Psoas muscle (tissue), 8 donors: ENCODE data around the gene LCN1. TPM values are rescaled to one million over a fixed set of nuclear protein-coding genes. Genes with fewer than 3 reads are reported as not detected.

Experiments
- ATAC-seq, 4 donors: fragments of 200-7000 bp; cut with Tn5 transposase; one replicate each; pipeline ENCODE4 v1.9.1; 2020; ENCODE audit warnings: moderate library complexity in 3 of 4, mild to moderate bottlenecking in 2 of 4
- DNase-seq, 2 donors: peaks; one replicate each; pipeline ENCODE4 v3.0.0-alpha.2; 2020
- H3K27ac ChIP-seq: fragments of 200-600 bp; one replicate; pipeline ENCODE4 v1.8.0; 2022
- H3K27me3 ChIP-seq, 3 donors: fragments of 200-600 bp in 1 of 3; one replicate each; pipeline versions ENCODE4 v1.6.1 to v1.8.0; 2013 to 2022; ENCODE audit warnings: low read length in 2 of 3, mild to moderate bottlenecking in 2 of 3, moderate library complexity in 1 of 3; ENCODE audit not compliant: insufficient read depth in 3 of 3
- H3K36me3 ChIP-seq, 2 donors: fragments of 200-600 bp in 1 of 2; one replicate each; pipeline versions ENCODE4 v1.6.1 to v1.8.0; 2013 to 2022; ENCODE audit warnings: low read depth in 1 of 2, mild to moderate bottlenecking in 1 of 2, moderate library complexity in 1 of 2; ENCODE audit not compliant: insufficient read depth in 1 of 2
- H3K4me1 ChIP-seq: fragments of 200-600 bp; one replicate; pipeline ENCODE4 v1.8.0; 2022
- H3K4me3 ChIP-seq: fragments of 200-600 bp; one replicate; pipeline ENCODE4 v1.8.0; 2022; ENCODE audit warnings: mild to moderate bottlenecking
- H3K9me3 ChIP-seq: fragments of 200-600 bp; one replicate; pipeline ENCODE4 v1.8.0; 2022
- CTCF ChIP-seq: fragments of 200-600 bp; IDR thresholded peaks from one replicate; pipeline ENCODE4 v1.8.0; 2022; ENCODE audit warnings: antibody characterized with exemption
- WGBS, 3 donors: extraction: QIAGEN DNeasy Blood & Tissue Kit; methylation state at CpG; one replicate each; pipeline versions ENCODE4 v1.1.6 to v1.1.7; 2013; 5-methylcytosine and 5-hydroxymethylcytosine counted together
- intact Hi-C, 2 donors: fragments of 100-400 bp; cut with DNase I; formaldehyde crosslinking; loops; one replicate each; pipeline versions ENCODE4 v1.11.0 to v1.14.2; 2022
- polyA plus RNA-seq, 3 donors: library from polyadenylated mRNA; stranded (reverse); fragments of 200-250 nt; gene quantifications; one replicate each; pipeline ENCODE4 v1.2.3, GENCODE V29; 2013
- total RNA-seq, 4 donors: library from RNA; stranded (reverse); fragmentation: NEBNext Ultra II Directional in 2 of 4; extraction: Animal tissue kit (Norgen Biotek cat#: 25700) in 2 of 4; gene quantifications; one replicate each; pipeline versions ENCODE4 v1.2.1 to v1.2.4, GENCODE V29; 2021 to 2023
- donor health status: healthy with polysubstance abuse.
- donor health status: DM: no; HTN: no; CAD: no; lungs with moderate emphysema.
- donor health status: Bipolar disorder and iron deficiency.
- donor health status: healthy.
- donor health status: DM: yes; HTN: yes; CAD: no.
- donor health status: DM: no; HTN: no; CAD: no.
- donor health status: DM: no; HTN: no; CAD: no.
- donor health status: DM: yes; HTN: yes; CAD: no.

The LCN1 gene
- total and polyA plus RNA-seq, 7 donors, result 0.71 TPM; not detected in 6

DNA sequence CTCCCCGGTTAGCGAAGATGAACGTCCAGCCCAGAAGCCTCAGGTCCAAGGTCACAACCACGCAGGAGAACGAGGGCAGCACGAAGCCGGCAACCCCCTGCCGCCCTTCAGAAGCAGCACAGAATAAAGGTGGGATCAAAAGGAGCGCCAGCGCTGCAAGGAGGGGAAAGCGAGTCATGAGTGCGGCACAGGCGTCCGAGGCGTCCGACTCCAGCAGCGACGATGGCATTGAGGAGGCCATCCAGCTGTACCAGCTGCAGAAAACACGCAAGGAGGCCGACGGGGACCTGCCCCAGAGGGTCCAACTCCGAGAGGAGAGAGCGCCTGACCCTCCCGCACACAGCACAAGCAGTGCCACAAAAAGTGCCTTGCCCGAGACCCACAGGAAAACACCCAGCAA is 35.9 kb upstream of the LCN1 start:
- Histone ChIP-seq H3K4me1 (peaks cover 4% of the 10 kb centered on the region), H3K9me3 (no peaks in the 10 kb centered on the region), H3K36me3 (peaks cover 0 to 19% of the 10 kb centered on the region in 2 donors), H3K27ac (no peak overlapping the region), H3K27me3 (peaks cover 0 to 31% (median 0%) of the 10 kb centered on the region in 3 donors), H3K4me3 (no peak overlapping the region)
- TF ChIP-seq CTCF, result no peak
- 94 to 97% (median 96%) methylated on average over 25 of the region's 25 CpGs for WGBS, 3 donors
- ATAC-seq (no peak), DNase-seq (no peak)
- intact Hi-C loops, result no loop called here

DNA sequence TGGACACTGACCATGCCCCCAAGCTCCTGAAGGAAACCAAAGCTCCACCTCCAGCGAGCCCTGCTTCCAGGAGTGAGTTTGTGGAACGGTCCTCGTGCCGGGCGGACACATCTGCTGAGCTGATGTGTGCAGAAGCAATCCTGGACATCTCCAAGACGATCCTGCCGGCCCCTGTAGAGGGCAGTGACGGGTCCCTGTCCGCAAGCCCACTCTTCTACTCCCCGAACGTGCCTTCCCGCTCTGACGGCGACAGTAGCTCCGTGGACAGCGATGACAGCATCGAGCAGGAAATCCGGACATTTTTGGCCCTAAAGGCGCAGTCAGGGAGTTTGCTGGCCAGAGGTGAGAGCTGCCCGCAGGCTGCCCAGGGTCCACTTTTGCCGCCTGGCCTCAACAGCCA is 35.4 kb upstream of the LCN1 start:
- ATAC-seq, result no peak
- no peaks in the 10 kb centered on the region for H3K9me3 ChIP-seq
- H3K36me3 ChIP-seq, result peaks cover 0 to 19% of the 10 kb centered on the region in 2 donors
- no peak for DNase-seq
- intact Hi-C loops, result no loop called here
- peaks cover 0 to 26% (median 0%) of the 10 kb centered on the region in 3 donors for H3K27me3 ChIP-seq
- H3K4me3 ChIP-seq, result no peak overlapping the region
- no peaks in the 10 kb centered on the region for H3K4me1 ChIP-seq
- no peak for TF ChIP-seq CTCF
- 88 to 90% (median 89%) methylated on average over 21 of the region's 21 CpGs for WGBS, 3 donors
- no peak overlapping the region for H3K27ac ChIP-seq

DNA sequence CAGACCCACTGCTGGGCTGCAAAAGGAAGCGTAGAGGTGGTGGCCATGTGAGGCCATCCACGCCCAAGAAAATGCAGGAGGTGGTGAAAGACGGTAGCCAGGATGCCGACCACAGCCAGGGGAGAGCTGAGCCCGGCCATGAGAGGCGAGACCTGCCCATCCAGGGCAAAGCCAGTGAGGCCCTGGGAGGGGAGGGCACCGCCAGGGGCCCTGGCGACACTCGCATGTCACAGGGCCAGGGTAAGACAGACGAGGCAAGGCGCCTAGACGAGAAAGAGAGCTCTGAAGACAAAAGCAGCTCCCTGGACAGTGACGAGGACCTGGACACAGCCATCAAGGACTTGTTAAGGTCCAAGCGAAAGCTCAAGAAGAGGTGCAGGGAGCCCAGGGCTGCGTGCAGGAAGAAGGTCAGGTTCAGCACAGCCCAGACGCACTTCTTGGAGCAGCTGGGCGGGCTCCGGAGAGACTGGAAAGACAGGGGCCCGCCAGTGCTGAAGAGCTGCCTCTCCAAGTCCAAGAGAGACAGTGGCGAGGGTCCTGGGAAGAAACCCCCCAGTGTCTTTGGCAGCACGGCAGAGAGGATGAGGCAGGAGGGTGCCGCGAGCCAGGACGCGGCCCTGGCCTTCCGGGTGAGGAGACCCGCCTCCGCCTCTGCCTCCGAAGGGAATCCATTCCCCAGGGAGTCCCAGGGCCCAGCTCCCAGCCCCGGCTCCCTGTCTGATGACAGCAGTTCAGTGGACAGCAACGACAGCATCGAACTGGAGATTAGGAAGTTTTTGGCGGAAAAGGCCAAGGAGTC is 34.8 kb upstream of the LCN1 start:
- Histone ChIP-seq H3K27me3 (peaks cover 0 to 20% (median 0%) of the 10 kb centered on the region in 3 donors), H3K27ac (no peak overlapping the region), H3K4me1 (no peaks in the 10 kb centered on the region), H3K36me3 (peaks cover 0 to 19% of the 10 kb centered on the region in 2 donors), H3K4me3 (no peak overlapping the region), H3K9me3 (no peaks in the 10 kb centered on the region)
- 91 to 93% (median 92%) methylated on average over 31 to 33 of the region's 33 CpGs for WGBS, 3 donors
- ATAC-seq (no peak), DNase-seq (no peak)
- TF ChIP-seq CTCF, result no peak
- intact Hi-C loops, result no loop called here

DNA sequence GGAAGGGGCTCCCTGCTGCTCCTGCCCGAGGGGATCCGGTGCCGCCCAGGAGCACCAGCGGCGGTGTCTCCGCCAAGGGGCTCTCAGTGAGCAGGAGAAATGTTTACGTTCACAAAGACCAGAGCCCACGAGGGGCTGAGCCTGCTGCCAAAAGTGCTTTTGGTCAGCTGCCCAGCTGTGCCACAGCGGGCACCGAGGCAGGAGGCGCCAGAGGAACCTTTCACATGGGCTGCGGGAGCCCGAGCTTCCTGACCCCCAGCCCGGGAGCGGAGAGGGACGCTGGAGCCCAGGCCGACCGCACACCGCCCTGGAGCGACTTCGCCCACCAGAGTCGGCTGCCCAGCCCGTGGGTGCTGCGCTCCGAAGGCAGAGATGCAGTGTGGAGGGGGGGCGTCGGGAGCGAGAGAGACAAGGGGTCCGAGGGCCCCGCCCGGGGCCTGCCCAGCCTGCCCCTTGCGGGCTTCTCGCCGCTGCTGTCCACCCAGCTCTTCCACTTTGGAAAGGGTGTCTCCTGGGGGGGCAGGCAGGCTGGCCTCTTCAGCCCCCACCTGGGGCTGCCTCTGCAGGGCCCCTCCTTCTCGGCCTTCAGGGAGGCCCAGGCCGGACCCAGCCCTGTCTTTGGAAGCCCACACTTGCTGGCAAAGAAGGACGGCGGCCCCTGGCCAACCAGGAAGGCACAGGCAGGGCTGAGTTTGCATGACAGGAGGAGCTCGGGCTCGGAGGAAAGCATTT is 33.8 kb upstream of the LCN1 start:
- no peak for DNase-seq

More for the DNA sequence above, 33.8 kb upstream of the LCN1 start:
- Histone ChIP-seq H3K27ac (no peak overlapping the region), H3K4me1 (no peaks in the 10 kb centered on the region), H3K36me3 (peaks cover 0 to 19% of the 10 kb centered on the region in 2 donors), H3K4me3 (no peak overlapping the region), H3K9me3 (no peaks in the 10 kb centered on the region), H3K27me3 (peaks cover 0 to 14% (median 0%) of the 10 kb centered on the region in 3 donors)
- intact Hi-C loops, result no loop called here
- 94 to 95% (median 94%) methylated on average over 38 to 40 of the region's 40 CpGs for whole genome bisulfite sequencing, 3 donors
- no peak for TF ChIP-seq CTCF
- no peak for ATAC-seq
